Thymus (tissue), 11 donors: ENCODE data around the gene TPH2. TPM values are rescaled to one million over a fixed set of nuclear protein-coding genes. Genes with fewer than 3 reads are reported as not detected.

ENCODE experiments used
- DNase-seq, 9 donors: peaks; one replicate each; pipeline ENCODE4 v3.0.0-alpha.2; 2013; ENCODE audit warnings: low spot score in 9 of 9, low read depth in 6 of 9, missing footprints in 1 of 9
- H3K27ac ChIP-seq, 2 donors: one replicate each; pipeline ENCODE4 v1.5.1; 2013; ENCODE audit warnings: control low read depth in 1 of 2, low read depth in 1 of 2, low read length in 1 of 2, mild to moderate bottlenecking in 1 of 2, moderate library complexity in 1 of 2
- H3K27me3 ChIP-seq, 2 donors: one replicate each; pipeline ENCODE4 v1.5.1; 2013; ENCODE audit warnings: low read length in 1 of 2; ENCODE audit not compliant: control insufficient read depth in 2 of 2, insufficient read depth in 1 of 2
- H3K36me3 ChIP-seq, 2 donors: one replicate each; pipeline ENCODE4 v1.5.1; 2013; ENCODE audit warnings: low read length in 1 of 2, mild to moderate bottlenecking in 1 of 2, moderate library complexity in 1 of 2; ENCODE audit not compliant: control insufficient read depth in 2 of 2, insufficient read depth in 2 of 2
- H3K4me1 ChIP-seq, 2 donors: one replicate each; pipeline ENCODE4 v1.5.1; 2013; ENCODE audit warnings: low read length in 2 of 2; ENCODE audit not compliant: control insufficient read depth in 2 of 2, insufficient read depth in 2 of 2
- H3K4me3 ChIP-seq, 2 donors: one replicate each; pipeline ENCODE4 v1.5.1; 2013; ENCODE audit warnings: low read length in 2 of 2, control low read depth in 1 of 2, mild to moderate bottlenecking in 1 of 2
- H3K9me3 ChIP-seq, 2 donors: one replicate each; pipeline ENCODE4 v1.5.1; 2013; ENCODE audit warnings: low read length in 1 of 2, mild to moderate bottlenecking in 1 of 2; ENCODE audit not compliant: control insufficient read depth in 2 of 2, insufficient read depth in 1 of 2
- WGBS: extraction: QIAGEN DNeasy Blood & Tissue Kit; methylation state at CpG from one replicate; pipeline ENCODE4 v1.1.7; 2013; 5-methylcytosine and 5-hydroxymethylcytosine counted together
- polyA plus RNA-seq: library from polyadenylated mRNA; stranded (reverse); fragments of 200-250 nt; gene quantifications from one replicate; pipeline ENCODE4 v1.2.3, GENCODE V29; 2013
- total RNA-seq: library from RNA; stranded (reverse); fragments of 120-200 nt; gene quantifications from one replicate; pipeline ENCODE4 v1.2.4, GENCODE V29; 2013
- donor health status: healthy.

Gene TPH2
- total and polyA plus RNA-seq, 2 donors = 0.07 TPM; not detected in 1

GRCh38 chr12:71972441-71973074 lies 33.9 kb downstream of the TPH2 start:
- WGBS = 73% methylated on average over 4 of the region's 4 CpGs
- Histone ChIP-seq H3K27ac (no peak overlapping the region), H3K36me3 (no peaks in the 10 kb centered on the region), H3K9me3 (no peaks in the 10 kb centered on the region), H3K4me1 (no peaks in the 10 kb centered on the region), H3K27me3 (no peaks in the 10 kb centered on the region), H3K4me3 (no peak overlapping the region)
- no peak for DNase-seq

DNA sequence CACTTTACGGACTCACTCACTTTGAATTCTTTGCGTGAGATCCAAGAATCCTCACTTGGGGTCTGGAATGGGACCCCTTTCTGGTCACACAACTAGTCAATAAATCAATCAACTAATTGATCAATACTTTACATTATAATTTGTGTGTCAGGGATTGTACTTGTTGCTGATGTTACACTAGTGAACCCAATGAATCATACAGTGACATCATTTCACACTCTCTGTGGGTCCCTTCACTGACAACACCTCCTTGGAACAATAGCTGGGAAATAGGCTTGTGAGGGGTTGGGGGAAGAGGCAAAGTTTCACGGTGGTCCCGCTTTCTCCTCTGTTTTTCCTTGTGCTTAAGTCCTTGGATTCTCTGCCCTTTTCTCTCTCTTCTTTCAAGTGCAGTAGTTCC lies 35.0 kb downstream of the TPH2 start:
- no peak overlapping the region for H3K4me3 ChIP-seq
- 94% methylated on average over 4 of the region's 4 CpGs for WGBS
- no peaks in the 10 kb centered on the region for H3K4me1 ChIP-seq
- H3K9me3 ChIP-seq = no peaks in the 10 kb centered on the region
- no peak overlapping the region for H3K27ac ChIP-seq
- no peaks in the 10 kb centered on the region for H3K36me3 ChIP-seq
- no peak for DNase-seq
- H3K27me3 ChIP-seq = no peaks in the 10 kb centered on the region

DNA sequence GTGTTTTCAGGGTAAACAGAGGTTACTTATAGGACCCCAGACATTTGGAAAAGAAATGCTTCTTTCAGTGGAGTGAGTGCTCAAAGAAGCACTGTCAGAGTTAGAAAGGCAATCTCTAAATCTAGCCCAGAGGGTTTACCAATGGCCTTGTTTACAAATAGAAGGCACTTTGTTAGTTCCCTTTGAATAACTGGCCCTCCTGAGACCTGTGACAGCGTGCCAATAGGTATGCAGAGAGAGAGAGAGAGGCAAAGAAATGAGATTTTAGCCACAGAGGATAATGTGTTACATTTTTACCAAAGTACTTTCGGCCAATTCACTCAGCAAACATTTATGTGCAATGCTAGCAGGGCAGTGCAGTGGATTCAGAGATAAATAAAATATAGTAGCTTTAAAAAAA lies 41.9 kb downstream of the TPH2 start:
- Histone ChIP-seq H3K36me3 (no peaks in the 10 kb centered on the region), H3K27me3 (no peaks in the 10 kb centered on the region), H3K4me1 (no peaks in the 10 kb centered on the region), H3K27ac (no peak overlapping the region), H3K4me3 (no peak overlapping the region), H3K9me3 (no peaks in the 10 kb centered on the region)
- 50% methylated on average over 2 of the region's 2 CpGs for whole genome bisulfite sequencing
- DNase-seq = no peak

GRCh38 chr12:71981149-71981548 lies 42.5 kb downstream of the TPH2 start:
- 100% methylated on average over 1 of the region's 1 CpG for WGBS
- Histone ChIP-seq H3K9me3 (no peaks in the 10 kb centered on the region), H3K27ac (no peak overlapping the region), H3K4me3 (no peak overlapping the region), H3K27me3 (no peaks in the 10 kb centered on the region), H3K36me3 (no peaks in the 10 kb centered on the region), H3K4me1 (no peaks in the 10 kb centered on the region)
- no peak for DNase-seq

DNA sequence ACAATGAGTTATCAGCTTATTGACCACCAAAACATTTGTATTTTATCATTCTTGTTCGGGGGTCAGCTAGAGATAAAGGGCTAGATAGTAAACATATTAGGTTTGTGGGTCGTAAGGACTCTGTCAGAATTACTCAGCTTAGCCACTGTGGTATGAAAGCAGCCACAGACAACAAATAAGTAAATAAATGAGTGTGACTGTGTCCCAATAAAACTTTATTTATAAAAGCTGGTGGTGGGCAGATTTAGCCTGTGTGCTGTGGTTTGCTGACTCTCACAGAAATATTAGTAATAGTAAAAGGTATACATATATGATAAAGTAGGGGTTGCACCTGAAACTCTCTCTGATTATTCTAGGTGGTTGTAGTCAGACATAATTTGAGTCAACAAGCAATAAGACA lies 56.1 kb downstream of the TPH2 start:
- H3K4me1 ChIP-seq = no peaks in the 10 kb centered on the region
- 79% methylated on average over 2 of the region's 2 CpGs for WGBS
- no peaks in the 10 kb centered on the region for H3K27me3 ChIP-seq
- H3K4me3 ChIP-seq = no peak overlapping the region
- no peaks in the 10 kb centered on the region for H3K36me3 ChIP-seq
- H3K27ac ChIP-seq = no peak overlapping the region
- DNase-seq = no peak
- H3K9me3 ChIP-seq = no peaks in the 10 kb centered on the region

- Histone ChIP-seq H3K27ac (no peak overlapping the region), H3K4me3 (no peak overlapping the region), H3K4me1 (no peaks in the 10 kb centered on the region), H3K9me3 (no peaks in the 10 kb centered on the region), H3K36me3 (no peaks in the 10 kb centered on the region), H3K27me3 (no peaks in the 10 kb centered on the region)
- WGBS = 72% methylated on average over 1 of the region's 1 CpG
- no peak for DNase-seq
These were observed 61.1 kb downstream of the TPH2 start for GRCh38 chr12:71999795-72000194.

- H3K9me3 ChIP-seq = no peaks in the 10 kb centered on the region
- WGBS = 91% methylated on average over 9 of the region's 9 CpGs
- H3K27ac ChIP-seq = no peak overlapping the region
- H3K4me1 ChIP-seq = no peaks in the 10 kb centered on the region
- no peak overlapping the region for H3K4me3 ChIP-seq
- no peaks in the 10 kb centered on the region for H3K36me3 ChIP-seq
- DNase-seq = no peak
- H3K27me3 ChIP-seq = no peaks in the 10 kb centered on the region
These were observed 62.5 kb downstream of the TPH2 start for GRCh38 chr12:72000969-72001648.

DNA sequence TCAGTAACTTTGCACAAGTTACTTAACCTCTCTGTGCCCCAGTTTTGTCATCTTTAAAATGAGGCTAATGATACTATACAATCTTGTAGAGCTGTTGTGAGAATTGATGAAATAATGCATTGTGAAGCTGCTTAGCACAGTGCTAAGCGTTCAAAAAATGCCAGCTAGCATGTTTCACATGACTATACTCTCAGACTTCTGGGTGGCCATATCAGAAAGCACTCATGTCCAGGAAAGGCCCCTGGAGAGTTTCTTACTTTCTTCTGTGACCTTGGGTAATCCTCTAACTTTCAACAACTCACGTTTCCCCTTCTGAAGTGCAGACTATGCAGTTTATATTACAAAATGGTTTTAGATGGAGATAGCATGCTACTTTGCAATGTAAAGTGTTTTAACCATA lies 68.1 kb downstream of the TPH2 start:
- H3K27ac ChIP-seq = no peak overlapping the region
- no peaks in the 10 kb centered on the region for H3K36me3 ChIP-seq
- no peaks in the 10 kb centered on the region for H3K9me3 ChIP-seq
- H3K27me3 ChIP-seq = no peaks in the 10 kb centered on the region
- H3K4me3 ChIP-seq = no peak overlapping the region
- no peaks in the 10 kb centered on the region for H3K4me1 ChIP-seq
- no peak for DNase-seq
- 74% methylated on average over 2 of the region's 2 CpGs for WGBS

DNA sequence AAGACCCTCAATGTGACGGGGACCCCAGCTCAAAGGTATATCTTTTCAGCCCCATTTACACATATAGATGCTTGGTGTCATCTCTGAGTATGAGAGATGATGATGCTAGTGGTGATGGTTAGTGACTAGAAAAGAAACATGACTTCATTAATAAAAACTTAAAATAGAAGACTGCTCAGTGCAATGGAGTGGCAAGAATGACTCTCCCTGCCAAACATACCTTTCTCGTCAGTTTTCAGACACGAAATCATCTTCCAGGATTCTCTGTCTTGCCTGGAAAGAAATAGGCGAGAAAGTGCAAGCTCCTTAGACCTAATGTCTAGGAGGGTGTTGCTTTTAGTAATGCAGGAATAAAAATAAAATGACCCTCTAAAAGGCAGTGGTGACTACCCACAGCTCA lies 71.7 kb downstream of the TPH2 start:
- Histone ChIP-seq H3K4me3 (no peak overlapping the region), H3K4me1 (no peaks in the 10 kb centered on the region), H3K36me3 (no peaks in the 10 kb centered on the region), H3K27ac (no peak overlapping the region), H3K27me3 (no peaks in the 10 kb centered on the region), H3K9me3 (no peaks in the 10 kb centered on the region)
- no peak for DNase-seq
- 80% methylated on average over 4 of the region's 4 CpGs for WGBS
